GM23338 (cell line): ENCODE measurements around the gene CPSF3. TPM values are rescaled to one million over a fixed set of nuclear protein-coding genes. Genes with fewer than 3 reads are reported as not detected.

Experiments
- ATAC-seq: fragments of 200-7000 bp; cut with Tn5 transposase; 3 replicates; pipeline ENCODE4 v1.9.1; 2020
- DNase-seq: peaks from one replicate; pipeline ENCODE4 v3.0.0-alpha.2; 2015; ENCODE audit warnings: low spot score
- H2AFZ ChIP-seq: fragments of 200-600 bp; sonication (generic); 2 replicates; pipeline ENCODE4 v1.8.0; 2016; ENCODE audit warnings: antibody characterized with exemption, mild to moderate bottlenecking, moderate library complexity
- H3F3A ChIP-seq: fragments of 200-600 bp; sonication (generic); replicated peaks from 2 replicates; pipeline ENCODE4 v1.8.0; 2017; ENCODE audit warnings: antibody characterized with exemption, mixed run types, low read depth
- H3K27ac ChIP-seq: fragments of 200-600 bp; sonication (generic); 2 replicates; pipeline ENCODE4 v1.6.1; 2016; ENCODE audit warnings: low read depth
- H3K27me3 ChIP-seq: fragments of 200-600 bp; sonication (generic); 2 replicates; pipeline ENCODE4 v1.8.0; 2016; ENCODE audit warnings: mild to moderate bottlenecking, mixed run types, moderate library complexity; ENCODE audit not compliant: insufficient read depth
- H3K36me3 ChIP-seq: fragments of 200-600 bp; sonication (generic); 2 replicates; pipeline ENCODE4 v1.8.0; 2016; ENCODE audit warnings: mild to moderate bottlenecking; ENCODE audit not compliant: insufficient read depth
- H3K4me1 ChIP-seq: fragments of 200-600 bp; sonication (generic); 2 replicates; pipeline ENCODE4 v1.8.0; 2016; ENCODE audit warnings: mild to moderate bottlenecking, moderate library complexity; ENCODE audit not compliant: insufficient read depth
- H3K4me2 ChIP-seq: fragments of 200-600 bp; sonication (generic); 2 replicates; pipeline ENCODE4 v1.7.1; 2017; ENCODE audit warnings: mixed run types
- H3K4me3 ChIP-seq: fragments of 200-600 bp; sonication (generic); 2 replicates; pipeline ENCODE4 v1.6.1; 2016; ENCODE audit warnings: mixed run types
- H3K79me2 ChIP-seq: fragments of 200-600 bp; sonication (generic); replicated peaks from 2 replicates; pipeline ENCODE4 v1.8.0; 2017; ENCODE audit warnings: mild to moderate bottlenecking; ENCODE audit not compliant: insufficient read depth
- H3K9me2 ChIP-seq: fragments of 200-600 bp; sonication (generic); 2 replicates; pipeline ENCODE4 v1.8.0; 2017; ENCODE audit not compliant: insufficient read depth
- H4K20me1 ChIP-seq: fragments of 200-600 bp; sonication (generic); replicated peaks from 2 replicates; pipeline ENCODE4 v1.8.0; 2017; ENCODE audit warnings: mild to moderate bottlenecking; ENCODE audit not compliant: insufficient read depth
- H3K27ac Mint-ChIP-seq: 2 replicates; pipeline ENCODE4 v1.8.0; 2020; ENCODE audit warnings: inconsistent platforms, mild to moderate bottlenecking, moderate library complexity, mixed read lengths
- H3K27me3 Mint-ChIP-seq: 3 replicates; pipeline ENCODE4 v1.8.0; 2022; ENCODE audit warnings: low read depth, mild to moderate bottlenecking, moderate library complexity, mixed read lengths, inconsistent platforms; ENCODE audit not compliant: insufficient read depth, poor library complexity
- H3K36me3 Mint-ChIP-seq: 3 replicates; pipeline ENCODE4 v1.8.0; 2021; ENCODE audit warnings: low read depth, mild to moderate bottlenecking, inconsistent platforms, moderate library complexity, mixed read lengths
- H3K4me1 Mint-ChIP-seq: 3 replicates; pipeline ENCODE4 v1.8.0; 2020; ENCODE audit warnings: mild to moderate bottlenecking, inconsistent platforms, mixed read lengths
- H3K4me3 Mint-ChIP-seq: 3 replicates; pipeline ENCODE4 v1.8.0; 2021; ENCODE audit warnings: moderate library complexity, mild to moderate bottlenecking, inconsistent platforms, mixed read lengths
- H3K9me3 Mint-ChIP-seq: 3 replicates; pipeline ENCODE4 v1.8.0; 2020; ENCODE audit warnings: moderate library complexity, mild to moderate bottlenecking, inconsistent platforms, mixed read lengths
- CREB1 ChIP-seq: fragments of 250-450 bp; sonication (Bioruptor Pico); IDR thresholded peaks from 2 replicates; pipeline ENCODE4 v1.5.0; 2020; ENCODE audit warnings: low read depth, mild to moderate bottlenecking, moderate library complexity
- CTCF ChIP-seq, 2 experiments: fragments of 200-600 bp in 1 of 2; sonication (generic) in 1 of 2; conservative IDR thresholded peaks; 2 replicates each; pipeline versions ENCODE4 v1.5.1 to v1.6.1; 2016 to 2017; ENCODE audit warnings: antibody characterized with exemption in 2 of 2, low read depth in 2 of 2, mild to moderate bottlenecking in 2 of 2, moderate library complexity in 1 of 2
- ETS1 ChIP-seq: IDR thresholded peaks from 2 replicates; pipeline ENCODE4 v1.6.1; 2016; ENCODE audit warnings: antibody characterized with exemption
- EZH2phosphoT487 ChIP-seq: fragments of 200-600 bp; sonication (generic); IDR thresholded peaks from one replicate; pipeline ENCODE4 v1.8.1; 2018; ENCODE audit warnings: antibody characterized with exemption; ENCODE audit not compliant: unreplicated experiment
- NANOG ChIP-seq: IDR thresholded peaks from 2 replicates; pipeline ENCODE4 v1.6.1; 2016; ENCODE audit warnings: antibody characterized with exemption, borderline replicate concordance
- POLR2AphosphoS5 ChIP-seq: IDR thresholded peaks from 2 replicates; pipeline ENCODE4 v1.6.1; 2016; ENCODE audit warnings: antibody characterized with exemption, low read depth
- STAT1 ChIP-seq: IDR thresholded peaks from one replicate; pipeline ENCODE4 v1.6.1; 2016; ENCODE audit warnings: antibody characterized with exemption; ENCODE audit not compliant: unreplicated experiment
- ZNF331 ChIP-seq: fragments of 250-450 bp; sonication (Bioruptor Pico); IDR thresholded peaks from 2 replicates; pipeline ENCODE4 v1.5.0; 2020; ENCODE audit warnings: low read depth, mild to moderate bottlenecking, moderate library complexity
- ZNF462 ChIP-seq: fragments of 250-450 bp; sonication (Bioruptor Pico); IDR thresholded peaks from 2 replicates; pipeline ENCODE4 v1.5.0; 2020; ENCODE audit warnings: mild to moderate bottlenecking, moderate library complexity
- polyA plus RNA-seq: library from polyadenylated mRNA; unstranded; fragments of >200 nt; fragmentation: Nextera tagmentation; extraction: Ambion mirVana; gene quantifications from 2 replicates; pipeline ENCODE4 v1.2.1, GENCODE V29; 2016
- total RNA-seq: library from RNA; depleted of rRNA; stranded (reverse); fragments of >200 nt; shearing (Covaris generic); gene quantifications from 2 replicates; pipeline ENCODE4 v1.2.3, GENCODE V29; 2014

Gene CPSF3
- total and polyA plus RNA-seq, 2 experiments from 2014 or later: 77.1 to 105 TPM

- H3K27me3 Mint-ChIP-seq: no peaks in the 10 kb centered on the region
- H3K4me1 Mint-ChIP-seq: no peaks in the 10 kb centered on the region
- no peaks in the 10 kb centered on the region for H3K27me3 ChIP-seq
- no peaks in the 10 kb centered on the region for H3K9me3 Mint-ChIP-seq
- no peaks in the 10 kb centered on the region; the same call in none of the 2 replicates for H4K20me1 ChIP-seq
- H2AFZ ChIP-seq: no peak overlapping the region
- H3K4me3 Mint-ChIP-seq: no peak overlapping the region
- H3K9me2 ChIP-seq: no peaks in the 10 kb centered on the region
- H3K4me1 ChIP-seq: no peaks in the 10 kb centered on the region
- no peaks in the 10 kb centered on the region for H3F3A ChIP-seq
- H3K79me2 ChIP-seq: no peaks in the 10 kb centered on the region
- H3K36me3 Mint-ChIP-seq: peaks cover 69% of the 10 kb centered on the region
- no peak overlapping the region for H3K27ac ChIP-seq
- no peak overlapping the region for H3K4me3 ChIP-seq
- TF ChIP-seq ZNF331 (CRISPR knock-in tag): no peak
- TF ChIP-seq NANOG: no peak
- no peak for TF ChIP-seq ETS1
- TF ChIP-seq CTCF (conservative IDR thresholded peaks at IDR 0.05; ENCODE audit: low read depth in 2 of 2): no peak
- H3K4me2 ChIP-seq: no peak overlapping the region
- no peak for DNase-seq
- peaks cover 42% of the 10 kb centered on the region for H3K36me3 ChIP-seq
- H3K27ac Mint-ChIP-seq: no peak overlapping the region
- ATAC-seq: no peak
Observed at GRCh38 chr2:9443526-9443925, 20.1 kb downstream of the CPSF3 start.

- H3K27ac ChIP-seq: no peak overlapping the region
- no peak for ATAC-seq
- H3K4me3 ChIP-seq: no peak overlapping the region
- Mint-ChIP-seq H3K27ac (no peak overlapping the region), H3K4me3 (no peak overlapping the region), H3K9me3 (no peaks in the 10 kb centered on the region), H3K36me3 (peaks cover 65% of the 10 kb centered on the region), H3K27me3 (no peaks in the 10 kb centered on the region), H3K4me1 (no peaks in the 10 kb centered on the region)
- H3K4me1 ChIP-seq: no peaks in the 10 kb centered on the region
- no peaks in the 10 kb centered on the region for H3F3A ChIP-seq
- peaks cover 43% of the 10 kb centered on the region for H3K36me3 ChIP-seq
- H3K9me2 ChIP-seq: no peaks in the 10 kb centered on the region
- no peak overlapping the region for H2AFZ ChIP-seq
- no peak for DNase-seq
- H3K4me2 ChIP-seq: no peak overlapping the region
- no peaks in the 10 kb centered on the region; the same call in none of the 2 replicates for H4K20me1 ChIP-seq
- no peaks in the 10 kb centered on the region for H3K27me3 ChIP-seq
- H3K79me2 ChIP-seq: no peaks in the 10 kb centered on the region
- TF ChIP-seq CREB1: no peak
- no peak for TF ChIP-seq CTCF (conservative IDR thresholded peaks at IDR 0.05; ENCODE audit: low read depth in 2 of 2)
- TF ChIP-seq ETS1: no peak
- no peak for TF ChIP-seq NANOG
- no peak for TF ChIP-seq STAT1
- no peak for TF ChIP-seq EZH2phosphoT487
- no peak for TF ChIP-seq POLR2AphosphoS5
- TF ChIP-seq ZNF462 (CRISPR knock-in tag): no peak
Observed at GRCh38 chr2:9445089-9445488, 21.6 kb downstream of the CPSF3 start.
